GM21381 (cell line): ENCODE data around the gene OR52E2.
"Not testable (repeated sequence)": the region's sequence is repeated elsewhere in the genome, so short reads cannot be mapped to it uniquely, and the experiment has no call there.

Experiments used
- ATAC-seq: cut with Tn5 transposase; IDR thresholded peaks from one replicate; pipeline ENCODE4 v1.9.1; 2021; ENCODE audit warnings: mild to moderate bottlenecking, moderate library complexity; ENCODE audit not compliant: unreplicated experiment

Gene OR52E2

GRCh38 chr11:5059391-5059790 lies at the start of gene OR52E2:
TSS of gene OR52E2 (minus strand) at chr11:5059627. CDS start at chr11:5059627, 0 bp downstream.
- no peak for ATAC-seq

GRCh38 chr11:5107285-5107684 lies 47.9 kb upstream of the OR52E2 start:
- no peak for ATAC-seq

GRCh38 chr11:5103066-5103465 lies 43.6 kb upstream of the OR52E2 start:
- ATAC-seq, result no peak

DNA sequence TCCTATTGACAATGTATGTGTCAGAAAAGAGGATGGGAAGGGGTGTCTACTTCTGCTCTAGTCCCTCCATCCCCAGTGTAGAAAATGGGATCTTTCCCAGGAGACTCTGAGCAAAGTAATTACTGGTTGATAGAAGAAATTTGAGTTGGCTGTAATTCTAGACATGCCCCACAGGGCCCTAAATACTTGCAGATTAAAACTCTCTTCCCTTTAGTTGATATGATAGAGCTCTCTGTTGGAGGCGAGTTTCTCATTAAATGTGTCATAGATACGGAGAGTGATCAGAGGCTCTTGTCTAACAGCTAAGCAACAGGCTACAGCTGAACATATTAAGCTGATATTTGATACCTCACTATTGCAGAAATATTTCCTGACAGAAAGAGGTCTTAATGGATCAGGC lies 42.8 kb upstream of the OR52E2 start:
- ATAC-seq, result no peak

- no peak for ATAC-seq
These were observed 36.6 kb upstream of the OR52E2 start for GRCh38 chr11:5096011-5096410.

- ATAC-seq, result no peak
These were observed 33.6 kb upstream of the OR52E2 start for GRCh38 chr11:5092821-5093585.

DNA sequence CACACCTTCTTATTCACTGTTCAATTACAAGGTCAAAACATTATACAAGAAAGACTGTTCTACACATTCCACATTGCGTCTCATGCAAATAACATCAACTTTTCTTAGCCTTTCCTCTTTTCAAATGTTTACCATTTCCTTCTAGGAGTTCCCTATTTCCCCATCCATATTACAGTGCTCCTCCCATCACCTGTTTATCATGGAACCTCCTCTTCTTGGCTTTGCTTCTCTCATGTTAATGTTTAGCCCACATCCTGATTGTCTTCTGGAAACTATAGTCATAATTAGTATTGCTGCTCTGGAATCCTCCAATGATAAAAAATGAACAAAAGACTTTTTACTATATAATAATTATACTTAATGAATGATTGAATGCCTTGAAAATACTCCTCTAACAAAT lies 31.2 kb upstream of the OR52E2 start:
- ATAC-seq, result no peak

- no peak for ATAC-seq
These were observed 29.1 kb upstream of the OR52E2 start for GRCh38 chr11:5088556-5088955.

GRCh38 chr11:5083602-5084001 lies 24.2 kb upstream of the OR52E2 start:
- no peak for ATAC-seq

- ATAC-seq, result no peak
These were observed 22.0 kb upstream of the OR52E2 start for GRCh38 chr11:5081405-5081804.

DNA sequence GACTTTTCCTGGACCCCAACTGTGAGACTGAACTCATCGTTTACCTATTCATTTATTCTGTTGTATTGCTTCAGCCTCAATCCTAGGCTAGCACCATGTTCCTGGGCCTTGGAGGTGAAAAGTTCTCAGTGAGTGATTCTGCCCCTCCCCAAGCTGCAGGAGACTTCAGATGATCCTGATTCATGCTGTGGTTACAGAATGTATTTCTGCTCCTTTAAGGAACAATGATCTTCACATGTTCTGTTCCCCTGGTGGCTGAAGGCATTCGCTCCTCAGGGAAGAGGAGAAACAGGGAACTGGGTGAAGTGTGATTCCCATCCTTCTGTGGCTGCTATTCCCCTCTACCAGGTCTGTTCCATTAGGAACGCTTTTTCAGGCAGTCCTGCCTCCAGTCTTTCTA lies 12.4 kb upstream of the OR52E2 start:
- no peak for ATAC-seq

GRCh38 chr11:5069272-5069671 lies 9.8 kb upstream of the OR52E2 start, which contains the start of gene OR52E1:
TSS of gene OR52E1 (plus strand) at chr11:5069572.
- no peak for ATAC-seq

- no peak for ATAC-seq
These were observed 5.6 kb upstream of the OR52E2 start for GRCh38 chr11:5065027-5065426.

- not testable (repeated sequence) for ATAC-seq
These were observed 748 bp downstream of the OR52E2 start for GRCh38 chr11:5058679-5059078.

- ATAC-seq, result no peak
These were observed 12.6 kb downstream of the OR52E2 start for GRCh38 chr11:5046754-5047330.

- ATAC-seq, result no peak
These were observed 13.2 kb downstream of the OR52E2 start, which contains the start of gene OR52J3 for GRCh38 chr11:5046226-5046625. TSS of gene OR52J3 (plus strand) at chr11:5046526. CDS start at chr11:5046526, 0 bp downstream.

GRCh38 chr11:5043380-5043779 lies 16.0 kb downstream of the OR52E2 start:
- ATAC-seq, result no peak

- ATAC-seq, result no peak
These were observed 17.3 kb downstream of the OR52E2 start for GRCh38 chr11:5042091-5042490.

GRCh38 chr11:5040876-5041275 lies 18.6 kb downstream of the OR52E2 start:
- no peak for ATAC-seq

- no peak for ATAC-seq
These were observed 21.1 kb downstream of the OR52E2 start for GRCh38 chr11:5038341-5038740.

- no peak for ATAC-seq
These were observed 21.5 kb downstream of the OR52E2 start for GRCh38 chr11:5037926-5038325.

- no peak for ATAC-seq
These were observed 22.8 kb downstream of the OR52E2 start for GRCh38 chr11:5036669-5037068.
